ENCODE measurements around the gene UBE3B.
"Not testable (repeated sequence)": the region's sequence is repeated elsewhere in the genome, so short reads cannot be mapped to it uniquely, and the experiment has no call there.

Gene UBE3B

DNA sequence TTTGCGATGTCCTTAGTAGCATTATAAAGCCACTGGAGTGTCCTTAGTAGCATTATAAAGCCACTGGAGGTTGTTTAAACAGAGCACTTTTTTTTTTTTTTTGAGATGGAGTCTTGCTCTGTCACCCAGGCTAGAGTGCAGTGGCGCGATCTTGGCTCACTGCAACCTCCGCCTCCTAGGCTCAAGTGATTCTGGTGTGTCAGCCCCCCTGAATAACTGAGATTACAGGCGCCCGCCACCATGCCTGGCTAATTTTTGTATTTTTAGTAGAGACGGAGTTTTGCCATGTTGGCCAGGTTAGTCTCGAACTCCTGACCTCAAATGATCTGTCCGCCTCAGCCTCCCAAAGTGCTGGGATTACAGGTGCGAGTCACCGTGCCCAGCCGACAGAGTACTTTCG lies 37.5 kb upstream of the UBE3B start:
- not testable (repeated sequence) for H3K9me3 ChIP-seq (ENCODE audit: insufficient read depth, low read depth, low read length); H3K27me3 ChIP-seq (ENCODE audit: insufficient read depth, low read length); H3K36me3 ChIP-seq (ENCODE audit: insufficient read depth, low read length); H3K4me3 ChIP-seq (ENCODE audit: low read length); H3K27ac ChIP-seq (ENCODE audit: low read depth, low read length); H3K9ac ChIP-seq (ENCODE audit: low read depth, low read length)
- 95% methylated on average over 13 of the region's 13 CpGs for WGBS
- peaks cover 26% of the 10 kb centered on the region for H3K4me1 ChIP-seq (ENCODE audit: insufficient read depth, low read length)

DNA sequence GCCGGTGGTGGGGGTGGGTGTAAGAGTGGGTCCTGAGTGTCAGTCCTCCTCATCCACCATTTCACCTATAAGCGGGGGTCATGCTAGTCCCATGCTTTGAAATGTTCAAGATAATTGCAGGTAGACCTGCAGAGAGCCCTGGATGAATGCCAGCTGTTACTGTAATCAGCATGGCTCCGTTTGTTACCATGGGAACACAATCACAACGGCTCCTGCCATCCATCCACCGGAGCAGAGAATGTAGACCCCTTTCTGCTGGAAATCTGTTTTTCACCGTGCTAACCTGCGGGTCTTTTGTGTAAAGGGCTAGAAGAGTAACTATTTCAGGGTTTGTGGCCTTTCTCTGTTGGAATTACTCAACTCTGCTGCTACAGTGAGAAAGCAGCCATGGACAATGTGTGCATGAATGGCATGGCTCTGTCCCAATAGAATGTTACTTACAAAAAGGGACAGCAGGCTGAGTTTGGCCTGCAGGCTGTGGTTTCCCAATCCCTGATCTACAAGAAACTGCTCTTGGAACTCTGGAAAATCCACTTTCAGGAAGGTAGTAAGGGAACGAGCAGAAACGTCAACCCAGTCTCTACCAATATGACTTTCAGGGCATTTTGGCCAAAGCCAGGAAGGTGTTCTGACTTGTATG lies 36.5 kb upstream of the UBE3B start:
- peaks cover 16% of the 10 kb centered on the region for H3K4me1 ChIP-seq (ENCODE audit: insufficient read depth, low read length)
- no peak overlapping the region for H3K9ac ChIP-seq (ENCODE audit: low read depth, low read length)
- no peaks in the 10 kb centered on the region for H3K27me3 ChIP-seq (ENCODE audit: insufficient read depth, low read length)
- H3K36me3 ChIP-seq (ENCODE audit: insufficient read depth, low read length), result peaks cover 14% of the 10 kb centered on the region
- H3K27ac ChIP-seq (ENCODE audit: low read depth, low read length), result peak overlapping the region; percentile 51
- WGBS, result 80% methylated on average over 8 of the region's 9 CpGs
- no peak overlapping the region for H3K4me3 ChIP-seq (ENCODE audit: low read length)
- H3K9me3 ChIP-seq (ENCODE audit: insufficient read depth, low read depth, low read length), result no peaks in the 10 kb centered on the region

GRCh38 chr12:109443794-109444193 lies 33.6 kb upstream of the UBE3B start:
- H3K9me3 ChIP-seq (ENCODE audit: insufficient read depth, low read depth, low read length), result no peaks in the 10 kb centered on the region
- no peak overlapping the region for H3K27ac ChIP-seq (ENCODE audit: low read depth, low read length)
- peaks cover 40% of the 10 kb centered on the region for H3K36me3 ChIP-seq (ENCODE audit: insufficient read depth, low read length)
- no peaks in the 10 kb centered on the region for H3K27me3 ChIP-seq (ENCODE audit: insufficient read depth, low read length)
- H3K4me3 ChIP-seq (ENCODE audit: low read length), result no peak overlapping the region
- no peak overlapping the region for H3K9ac ChIP-seq (ENCODE audit: low read depth, low read length)
- H3K4me1 ChIP-seq (ENCODE audit: insufficient read depth, low read length), result no peaks in the 10 kb centered on the region; the same call in 1 of the 2 replicates
- WGBS, result 89% methylated on average over 5 of the region's 5 CpGs

- no peak overlapping the region for H3K9ac ChIP-seq (ENCODE audit: low read depth, low read length)
- H3K9me3 ChIP-seq (ENCODE audit: insufficient read depth, low read depth, low read length), result no peaks in the 10 kb centered on the region
- H3K4me1 ChIP-seq (ENCODE audit: insufficient read depth, low read length), result no peaks in the 10 kb centered on the region; the same call in 1 of the 2 replicates
- H3K27me3 ChIP-seq (ENCODE audit: insufficient read depth, low read length), result no peaks in the 10 kb centered on the region
- no peak overlapping the region for H3K4me3 ChIP-seq (ENCODE audit: low read length)
- H3K36me3 ChIP-seq (ENCODE audit: insufficient read depth, low read length), result peaks cover 45% of the 10 kb centered on the region
- H3K27ac ChIP-seq (ENCODE audit: low read depth, low read length), result no peak overlapping the region
- WGBS, result 89% methylated on average over 6 of the region's 6 CpGs
Measured at GRCh38 chr12:109444259-109444658, 33.2 kb upstream of the UBE3B start.

- H3K4me1 ChIP-seq (ENCODE audit: insufficient read depth, low read length), result no peaks in the 10 kb centered on the region; the same call in 1 of the 2 replicates
- no peak overlapping the region for H3K9ac ChIP-seq (ENCODE audit: low read depth, low read length)
- 96% methylated on average over 2 of the region's 2 CpGs for WGBS
- H3K4me3 ChIP-seq (ENCODE audit: low read length), result no peak overlapping the region
- H3K9me3 ChIP-seq (ENCODE audit: insufficient read depth, low read depth, low read length), result no peaks in the 10 kb centered on the region
- peaks cover 51% of the 10 kb centered on the region for H3K36me3 ChIP-seq (ENCODE audit: insufficient read depth, low read length)
- no peak overlapping the region for H3K27ac ChIP-seq (ENCODE audit: low read depth, low read length)
- H3K27me3 ChIP-seq (ENCODE audit: insufficient read depth, low read length), result no peaks in the 10 kb centered on the region
Measured at GRCh38 chr12:109445191-109445609, 32.2 kb upstream of the UBE3B start.

DNA sequence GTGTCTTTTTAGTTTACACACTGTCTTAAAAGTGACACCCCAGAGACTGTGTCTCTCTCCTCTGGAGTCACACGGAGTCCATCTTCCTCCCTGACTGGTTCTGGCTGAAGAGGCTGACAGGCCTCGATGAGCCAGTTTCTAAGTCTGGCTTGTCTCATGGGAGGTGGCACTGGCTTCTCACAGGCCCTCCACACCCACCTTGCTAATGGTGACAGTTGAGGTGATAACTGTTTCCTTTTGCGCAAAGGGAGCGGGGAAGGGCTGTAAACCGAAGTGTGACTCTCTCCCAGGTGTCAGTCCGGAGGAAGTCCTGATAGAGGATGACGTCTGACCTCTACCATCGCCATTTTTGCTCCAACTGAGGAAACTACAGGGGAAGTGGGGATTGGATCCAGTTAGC lies 30.6 kb upstream of the UBE3B start:
- Histone ChIP-seq H3K27ac (ENCODE audit: low read depth, low read length) (no peak overlapping the region), H3K4me1 (ENCODE audit: insufficient read depth, low read length) (no peaks in the 10 kb centered on the region), H3K27me3 (ENCODE audit: insufficient read depth, low read length) (no peaks in the 10 kb centered on the region), H3K4me3 (ENCODE audit: low read length) (no peak overlapping the region), H3K9ac (ENCODE audit: low read depth, low read length) (no peak overlapping the region), H3K9me3 (ENCODE audit: insufficient read depth, low read depth, low read length) (no peaks in the 10 kb centered on the region), H3K36me3 (ENCODE audit: insufficient read depth, low read length) (peaks cover 68% of the 10 kb centered on the region)
- WGBS, result 93% methylated on average over 8 of the region's 8 CpGs

DNA sequence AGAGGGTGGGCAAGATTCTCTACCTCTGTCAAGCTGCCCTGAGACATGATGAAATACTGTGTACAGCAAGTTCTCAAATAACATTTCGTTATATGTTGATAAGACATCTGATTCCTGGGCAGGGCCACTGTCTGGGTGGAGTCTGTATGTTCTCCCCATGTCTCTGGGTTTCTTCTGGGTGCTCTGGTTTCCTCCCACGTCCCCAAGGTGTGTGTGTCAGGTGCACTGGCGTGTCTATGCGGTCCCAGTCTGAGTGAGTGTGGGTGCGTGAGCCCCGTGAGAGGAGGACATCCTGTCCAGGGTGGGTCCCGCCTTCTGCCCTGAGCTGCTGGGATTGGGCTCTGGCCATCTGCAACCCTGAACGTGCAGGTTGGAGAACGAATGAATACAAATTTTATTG lies 30.0 kb upstream of the UBE3B start:
- WGBS, result 92% methylated on average over 7 of the region's 9 CpGs
- peaks cover 74% of the 10 kb centered on the region for H3K36me3 ChIP-seq (ENCODE audit: insufficient read depth, low read length)
- H3K27me3 ChIP-seq (ENCODE audit: insufficient read depth, low read length), result no peaks in the 10 kb centered on the region
- H3K27ac ChIP-seq (ENCODE audit: low read depth, low read length), result no peak overlapping the region
- no peak overlapping the region for H3K9ac ChIP-seq (ENCODE audit: low read depth, low read length)
- no peaks in the 10 kb centered on the region for H3K4me1 ChIP-seq (ENCODE audit: insufficient read depth, low read length)
- H3K4me3 ChIP-seq (ENCODE audit: low read length), result no peak overlapping the region
- no peaks in the 10 kb centered on the region for H3K9me3 ChIP-seq (ENCODE audit: insufficient read depth, low read depth, low read length)

DNA sequence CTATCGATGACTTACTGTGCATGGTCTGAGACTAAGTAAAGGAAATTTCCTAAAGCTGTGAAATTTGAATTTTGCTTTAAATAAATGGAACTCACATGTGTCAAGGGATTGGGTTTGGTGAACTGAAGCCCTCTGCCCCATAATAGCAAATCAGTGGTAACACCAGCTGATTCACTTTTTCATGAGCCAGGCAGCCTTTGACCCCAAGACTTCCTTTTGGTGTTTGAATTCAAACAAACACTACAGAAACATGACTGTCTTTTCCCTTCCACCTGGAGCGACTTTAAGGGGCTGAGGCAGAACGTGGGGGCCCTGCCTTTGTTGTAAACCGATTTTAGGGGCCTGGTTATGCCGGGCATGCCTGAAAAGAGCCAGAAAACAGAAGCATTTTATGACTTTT lies 29.2 kb upstream of the UBE3B start:
- no peak overlapping the region for H3K27ac ChIP-seq (ENCODE audit: low read depth, low read length)
- whole genome bisulfite sequencing, result 96% methylated on average over 5 of the region's 5 CpGs
- no peak overlapping the region for H3K4me3 ChIP-seq (ENCODE audit: low read length)
- H3K9me3 ChIP-seq (ENCODE audit: insufficient read depth, low read depth, low read length), result no peaks in the 10 kb centered on the region
- H3K27me3 ChIP-seq (ENCODE audit: insufficient read depth, low read length), result no peaks in the 10 kb centered on the region
- H3K9ac ChIP-seq (ENCODE audit: low read depth, low read length), result no peak overlapping the region
- H3K36me3 ChIP-seq (ENCODE audit: insufficient read depth, low read length), result peaks cover 82% of the 10 kb centered on the region
- no peaks in the 10 kb centered on the region for H3K4me1 ChIP-seq (ENCODE audit: insufficient read depth, low read length)

DNA sequence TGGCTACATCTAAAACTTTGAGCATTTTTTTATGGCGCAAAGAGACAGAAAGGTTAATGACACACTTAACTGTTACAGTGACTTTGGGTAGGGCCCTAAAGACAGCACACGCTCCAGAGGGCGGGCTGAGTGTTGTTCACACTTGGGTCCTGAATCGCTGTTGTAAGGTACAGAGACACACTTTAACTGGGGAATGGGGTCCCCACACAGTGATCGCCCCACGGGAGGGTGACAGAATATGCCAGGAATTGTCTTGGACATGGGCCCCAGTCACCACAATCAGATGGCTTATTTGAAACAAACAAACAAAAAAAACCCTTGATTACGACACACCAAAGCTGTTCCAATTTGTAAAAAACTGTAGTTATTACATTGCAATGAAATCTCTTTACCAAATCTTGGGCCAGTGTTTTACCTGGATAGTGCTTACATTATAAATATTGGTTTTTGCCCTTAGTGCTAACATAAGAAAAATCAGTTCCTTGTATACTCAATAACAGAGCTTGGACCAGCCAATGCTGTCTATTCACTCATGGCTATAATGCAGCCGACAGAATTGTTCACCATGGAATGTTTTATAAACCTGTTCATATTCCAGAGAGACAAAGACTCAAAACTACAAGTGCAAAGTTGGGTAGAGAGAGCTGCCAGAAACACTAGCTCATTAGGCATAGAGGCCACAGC lies 28.6 kb upstream of the UBE3B start:
- H3K36me3 ChIP-seq (ENCODE audit: insufficient read depth, low read length), result peaks cover 88% of the 10 kb centered on the region
- no peak overlapping the region for H3K27ac ChIP-seq (ENCODE audit: low read depth, low read length)
- 96% methylated on average over 8 of the region's 8 CpGs for WGBS
- no peak overlapping the region for H3K9ac ChIP-seq (ENCODE audit: low read depth, low read length)
- H3K27me3 ChIP-seq (ENCODE audit: insufficient read depth, low read length), result no peaks in the 10 kb centered on the region
- no peak overlapping the region for H3K4me3 ChIP-seq (ENCODE audit: low read length)
- no peaks in the 10 kb centered on the region for H3K4me1 ChIP-seq (ENCODE audit: insufficient read depth, low read length)
- H3K9me3 ChIP-seq (ENCODE audit: insufficient read depth, low read depth, low read length), result no peaks in the 10 kb centered on the region

DNA sequence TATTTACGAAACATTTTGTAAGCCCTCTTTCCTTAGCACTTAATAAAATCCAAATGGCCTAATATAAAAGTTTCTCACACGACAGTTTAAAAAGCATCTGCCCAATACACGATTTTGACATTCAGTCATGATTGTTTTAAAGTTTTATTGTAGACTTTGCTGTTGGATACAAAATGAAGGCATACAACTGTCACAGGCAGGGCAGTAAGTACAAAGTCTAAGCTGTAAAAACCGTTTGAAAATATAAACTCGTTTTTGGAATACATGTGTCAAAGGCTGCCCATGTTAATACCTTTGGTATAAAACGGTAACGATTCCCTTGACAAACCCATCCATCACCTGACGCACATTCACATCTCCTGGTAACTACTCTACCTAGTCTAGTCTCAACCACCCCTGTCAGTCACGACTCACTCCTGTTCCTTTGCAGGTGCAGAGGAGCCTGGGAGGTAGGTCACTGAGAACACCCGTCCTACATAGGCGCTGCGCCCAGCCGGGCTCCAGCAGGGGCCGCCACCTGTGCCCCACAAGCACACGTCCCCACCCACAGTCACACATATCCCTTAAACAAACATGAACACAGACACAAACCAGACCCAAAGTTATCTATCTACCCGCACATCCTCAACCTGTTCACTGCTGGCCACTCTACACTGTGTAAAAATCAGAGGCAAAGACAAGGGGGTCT lies 27.4 kb upstream of the UBE3B start:
- Histone ChIP-seq H3K4me1 (ENCODE audit: insufficient read depth, low read length) (no peaks in the 10 kb centered on the region), H3K27ac (ENCODE audit: low read depth, low read length) (no peak overlapping the region), H3K27me3 (ENCODE audit: insufficient read depth, low read length) (no peaks in the 10 kb centered on the region), H3K9me3 (ENCODE audit: insufficient read depth, low read depth, low read length) (no peaks in the 10 kb centered on the region), H3K36me3 (ENCODE audit: insufficient read depth, low read length) (peaks cover 95% of the 10 kb centered on the region), H3K9ac (ENCODE audit: low read depth, low read length) (no peak overlapping the region), H3K4me3 (ENCODE audit: low read length) (no peak overlapping the region)
- 89% methylated on average over 16 of the region's 16 CpGs for WGBS

GRCh38 chr12:109450980-109451379 lies 26.5 kb upstream of the UBE3B start:
- no peaks in the 10 kb centered on the region for H3K27me3 ChIP-seq (ENCODE audit: insufficient read depth, low read length)
- H3K9me3 ChIP-seq (ENCODE audit: insufficient read depth, low read depth, low read length), result no peaks in the 10 kb centered on the region
- H3K27ac ChIP-seq (ENCODE audit: low read depth, low read length), result no peak overlapping the region
- WGBS, result 82% methylated on average over 4 of the region's 4 CpGs
- no peak overlapping the region for H3K9ac ChIP-seq (ENCODE audit: low read depth, low read length)
- H3K4me3 ChIP-seq (ENCODE audit: low read length), result no peak overlapping the region
- peaks cover 95% of the 10 kb centered on the region for H3K36me3 ChIP-seq (ENCODE audit: insufficient read depth, low read length)
- no peaks in the 10 kb centered on the region for H3K4me1 ChIP-seq (ENCODE audit: insufficient read depth, low read length)

Data from HUES64 (cell line).